ENCODE results near the gene CDH4.

GRCh38 chr20:61841966-61842365 lies 589.9 kb downstream of the CDH4 start:
- TF ChIP-seq USF2 (CRISPR knock-in tag; IDR thresholded peaks at IDR 0.05) (no peak), ARHGAP35 (IDR thresholded peaks at IDR 0.05; ENCODE audit: partially characterized antibody) (no peak), JUNB (CRISPR knock-in tag; conservative IDR thresholded peaks at IDR 0.05) (no peak), DDX20 (tag; IDR thresholded peaks at IDR 0.05; ENCODE audit: low read depth) (no peak), POLR2A (conservative IDR thresholded peaks at IDR 0.05) (no peak)
- TF ChIP-seq, protein P1, sequence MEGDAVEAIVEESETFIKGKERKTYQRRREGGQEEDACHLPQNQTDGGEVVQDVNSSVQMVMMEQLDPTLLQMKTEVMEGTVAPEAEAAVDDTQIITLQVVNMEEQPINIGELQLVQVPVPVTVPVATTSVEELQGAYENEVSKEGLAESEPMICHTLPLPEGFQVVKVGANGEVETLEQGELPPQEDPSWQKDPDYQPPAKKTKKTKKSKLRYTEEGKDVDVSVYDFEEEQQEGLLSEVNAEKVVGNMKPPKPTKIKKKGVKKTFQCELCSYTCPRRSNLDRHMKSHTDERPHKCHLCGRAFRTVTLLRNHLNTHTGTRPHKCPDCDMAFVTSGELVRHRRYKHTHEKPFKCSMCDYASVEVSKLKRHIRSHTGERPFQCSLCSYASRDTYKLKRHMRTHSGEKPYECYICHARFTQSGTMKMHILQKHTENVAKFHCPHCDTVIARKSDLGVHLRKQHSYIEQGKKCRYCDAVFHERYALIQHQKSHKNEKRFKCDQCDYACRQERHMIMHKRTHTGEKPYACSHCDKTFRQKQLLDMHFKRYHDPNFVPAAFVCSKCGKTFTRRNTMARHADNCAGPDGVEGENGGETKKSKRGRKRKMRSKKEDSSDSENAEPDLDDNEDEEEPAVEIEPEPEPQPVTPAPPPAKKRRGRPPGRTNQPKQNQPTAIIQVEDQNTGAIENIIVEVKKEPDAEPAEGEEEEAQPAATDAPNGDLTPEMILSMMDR (IDR thresholded peaks at IDR 0.05 in 2 of 3, conservative IDR thresholded peaks at IDR 0.05 in 1 of 3; ENCODE audit: insufficient read depth in 2 of 3, low read depth in 1 of 3, low read length in 3 of 3), result no peak
- TF ChIP-seq, protein P2, sequence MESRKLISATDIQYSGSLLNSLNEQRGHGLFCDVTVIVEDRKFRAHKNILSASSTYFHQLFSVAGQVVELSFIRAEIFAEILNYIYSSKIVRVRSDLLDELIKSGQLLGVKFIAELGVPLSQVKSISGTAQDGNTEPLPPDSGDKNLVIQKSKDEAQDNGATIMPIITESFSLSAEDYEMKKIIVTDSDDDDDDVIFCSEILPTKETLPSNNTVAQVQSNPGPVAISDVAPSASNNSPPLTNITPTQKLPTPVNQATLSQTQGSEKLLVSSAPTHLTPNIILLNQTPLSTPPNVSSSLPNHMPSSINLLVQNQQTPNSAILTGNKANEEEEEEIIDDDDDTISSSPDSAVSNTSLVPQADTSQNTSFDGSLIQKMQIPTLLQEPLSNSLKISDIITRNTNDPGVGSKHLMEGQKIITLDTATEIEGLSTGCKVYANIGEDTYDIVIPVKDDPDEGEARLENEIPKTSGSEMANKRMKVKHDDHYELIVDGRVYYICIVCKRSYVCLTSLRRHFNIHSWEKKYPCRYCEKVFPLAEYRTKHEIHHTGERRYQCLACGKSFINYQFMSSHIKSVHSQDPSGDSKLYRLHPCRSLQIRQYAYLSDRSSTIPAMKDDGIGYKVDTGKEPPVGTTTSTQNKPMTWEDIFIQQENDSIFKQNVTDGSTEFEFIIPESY (CRISPR knock-in tag; IDR thresholded peaks at IDR 0.05), result no peak
